ENCODE data around the gene ASPN. TPM values are rescaled to one million over a fixed set of nuclear protein-coding genes. Genes with fewer than 3 reads are reported as not detected.
A peak's percentile ranks its signal among the peaks of the same experiment; 100 is the strongest.
"Not testable (repeated sequence)": the region's sequence is repeated elsewhere in the genome, so short reads cannot be mapped to it uniquely, and the experiment has no call there.

Gene ASPN
- total RNA-seq, 2 experiments from 2014 or later, result not detected

DNA sequence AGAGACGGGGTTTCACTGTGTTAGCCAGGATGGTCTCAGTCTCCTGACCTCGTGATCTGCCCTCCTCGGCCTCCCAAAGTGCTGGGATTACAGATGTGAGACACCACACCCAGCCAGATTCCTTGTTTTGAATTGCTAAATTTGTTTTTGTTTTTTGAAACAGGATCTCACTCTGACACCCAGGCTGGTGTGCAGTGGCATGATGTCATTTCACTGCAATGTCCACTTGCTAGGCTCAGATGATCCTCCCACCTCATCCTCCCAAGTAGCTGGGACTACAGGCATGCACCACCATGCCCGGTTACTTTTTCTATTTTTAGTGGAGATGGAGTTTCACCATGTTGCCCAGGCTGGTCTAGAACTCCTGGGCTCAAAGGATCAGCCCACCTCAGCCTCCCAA, 71.1 kb downstream of the ASPN start:
- peaks cover 16% of the 10 kb centered on the region for H3K4me1 Mint-ChIP-seq
- DNase-seq; H3K36me3 Mint-ChIP-seq (ENCODE audit: low read depth); CTCF ChIA-PET; H3K27me3 Mint-ChIP-seq; POLR2A ChIA-PET; H3K9me3 Mint-ChIP-seq; H3K27ac Mint-ChIP-seq; H3K4me3 Mint-ChIP-seq: not testable (repeated sequence)

DNA sequence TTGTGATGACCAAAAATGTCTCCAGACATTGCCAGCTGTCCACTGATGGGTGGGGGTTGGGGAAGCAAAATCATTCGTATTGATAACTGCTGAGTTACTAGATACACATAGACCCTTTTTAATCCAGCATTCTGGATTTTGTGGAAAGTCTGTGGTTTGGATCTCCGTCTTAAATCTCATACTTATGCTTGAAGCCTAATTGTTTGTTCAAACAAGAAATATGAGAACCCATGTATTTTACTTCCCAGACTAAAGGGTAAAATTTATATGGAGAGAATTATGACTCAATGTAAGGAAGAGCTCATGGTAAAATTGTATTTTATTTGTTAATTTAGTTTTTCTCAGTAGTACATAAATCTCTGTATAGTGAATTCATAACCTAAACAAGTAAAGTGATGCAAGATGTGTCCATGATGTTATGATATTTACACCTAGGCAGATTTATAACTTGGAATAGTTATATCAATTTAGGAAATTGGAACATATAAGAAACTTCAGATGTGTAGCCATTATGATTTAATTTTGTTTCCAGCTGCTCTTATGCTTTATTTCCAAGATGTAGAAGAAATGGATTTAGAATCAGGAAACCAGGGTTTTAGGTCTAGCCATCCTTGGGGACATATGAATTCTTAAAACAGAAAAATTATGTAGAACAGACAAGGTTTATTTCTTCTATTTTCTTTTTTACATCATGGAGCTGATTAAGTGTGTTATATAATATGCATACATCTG, 73.4 kb downstream of the ASPN start:
- H3K27me3 Mint-ChIP-seq, result no peaks in the 10 kb centered on the region
- peaks cover 4% of the 10 kb centered on the region for H3K9me3 Mint-ChIP-seq
- no peak for DNase-seq
- peaks cover 2% of the 10 kb centered on the region for H3K36me3 Mint-ChIP-seq (ENCODE audit: low read depth)
- CTCF ChIA-PET, result interaction anchor here (0.6 kb wide), 2 partner anchors 23 to 174 kb away, joined by 3 read pairs; no protein-coding TSS in a partner anchor
- H3K27ac Mint-ChIP-seq, result no peak overlapping the region
- H3K4me3 Mint-ChIP-seq, result no peak overlapping the region
- H3K4me1 Mint-ChIP-seq, result peaks cover 29% of the 10 kb centered on the region
- POLR2A ChIA-PET, result no interaction called here

DNA sequence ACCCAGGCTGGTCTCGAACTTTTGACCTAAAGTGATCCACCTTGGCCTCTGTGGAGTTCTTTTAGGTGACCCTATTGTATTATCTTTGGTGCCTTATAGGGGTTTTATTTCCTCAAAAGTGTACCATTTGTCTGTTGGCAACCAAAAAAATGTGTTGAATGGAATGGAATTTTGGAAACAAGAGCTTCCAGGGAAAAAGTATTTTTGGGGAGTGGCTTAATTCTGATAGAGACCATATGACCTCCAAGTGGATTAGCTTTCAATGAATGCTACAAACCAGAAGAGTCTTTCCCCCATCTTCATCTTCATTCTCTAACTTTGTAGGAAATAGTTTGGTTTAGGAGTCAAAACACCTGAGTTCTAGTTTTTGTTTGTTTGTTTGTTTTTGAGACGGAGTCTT, 74.5 kb downstream of the ASPN start:
- no peak for DNase-seq
- POLR2A ChIA-PET, result interaction anchor here (0.6 kb wide), 1 partner anchor 29 kb away, joined by 11 read pairs; no protein-coding TSS in a partner anchor
- CTCF ChIA-PET, result interaction anchor here (1.5 kb wide), 1 partner anchor 21 kb away, joined by 3 read pairs; no protein-coding TSS in a partner anchor
- Mint-ChIP-seq H3K4me3 (no peak overlapping the region), H3K4me1 (peaks cover 29% of the 10 kb centered on the region), H3K27ac (no peak overlapping the region), H3K36me3 (ENCODE audit: low read depth) (peaks cover 2% of the 10 kb centered on the region), H3K27me3 (no peaks in the 10 kb centered on the region), H3K9me3 (peaks cover 4% of the 10 kb centered on the region)

DNA sequence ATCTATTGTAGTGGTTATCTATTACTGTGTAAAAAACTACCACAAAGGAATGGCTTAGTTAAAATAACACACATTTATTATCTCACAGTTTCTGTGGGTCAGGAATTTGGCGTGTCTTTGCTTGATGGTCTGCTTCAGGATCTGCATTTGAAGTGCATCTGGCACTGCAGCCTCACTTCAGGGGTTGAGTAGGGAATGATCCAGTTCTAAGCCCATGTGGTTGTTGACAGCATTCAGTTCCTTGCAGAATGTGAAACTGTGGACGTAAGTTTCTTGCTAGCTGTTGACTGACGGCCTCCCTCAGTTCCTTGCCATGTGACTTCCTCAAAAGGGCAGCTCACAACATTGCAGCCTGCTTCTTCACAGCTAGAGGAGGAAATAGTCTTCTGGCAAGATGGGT, 75.8 kb downstream of the ASPN start:
- Mint-ChIP-seq H3K4me3 (peak overlapping the region; percentile 48), H3K27ac (peak overlapping the region; percentile 81)
- POLR2A ChIA-PET, result no interaction called here

More for the DNA sequence above, 75.8 kb downstream of the ASPN start:
- H3K4me1 Mint-ChIP-seq, result peaks cover 29% of the 10 kb centered on the region
- CTCF ChIA-PET, result interaction anchor here (1.9 kb wide), 1 partner anchor 19 kb away, joined by 5 read pairs; no protein-coding TSS in a partner anchor
- peaks cover 2% of the 10 kb centered on the region for H3K36me3 Mint-ChIP-seq (ENCODE audit: low read depth)
- H3K27me3 Mint-ChIP-seq, result no peaks in the 10 kb centered on the region
- DNase-seq, result peak; percentile 61
- peaks cover 4% of the 10 kb centered on the region for H3K9me3 Mint-ChIP-seq

Small RNA genes within 50 kb of the gene (microRNA-seq; reads per million reads assigned to microRNA genes)
- gene MIR4670 (ENCODE audit: borderline microRNAs expressed, borderline replicate concordance), result not detected

Other genes with a start within 250 kb of the ASPN start
- 100 to 1,000 TPM; 123 to 128 TPM for gene IARS1, start 188.8 kb downstream of the ASPN start, total RNA-seq
- 10 to 100 TPM; 58.0 to 73.0 TPM for gene NOL8, start 157.2 kb downstream of the ASPN start, total RNA-seq
- gene CENPP, start 156.6 kb downstream of the ASPN start, total RNA-seq, result 10 to 100 TPM; 23.3 to 31.6 TPM
- gene OGN, start 77.9 kb downstream of the ASPN start, total RNA-seq, result under 1 TPM in 1 of 2 experiments, not detected in 1; 0.17 TPM
- gene OMD, start 58.0 kb downstream of the ASPN start, total RNA-seq, result not detected
- gene ECM2, start 53.5 kb upstream of the ASPN start, total RNA-seq, result not detected
- gene IPPK, start 187.6 kb upstream of the ASPN start, total RNA-seq, result 10 to 100 TPM in 1 of 2 experiments, 1 to 10 TPM in 1; 9.6 to 10.9 TPM

All from activated CD4-positive, alpha-beta T cell treated with anti-CD3 and anti-CD28 coated beads, Interleukin-2, amount 10 ng/mL, durations not matched to agents 7 days and 5 days (primary cell).